GM18870 (cell line): Measurements from ENCODE around the gene TRIM71.
"Not testable (repeated sequence)": the region's sequence is repeated elsewhere in the genome, so short reads cannot be mapped to it uniquely, and the experiment has no call there.

Experiments used
- ATAC-seq: cut with Tn5 transposase; IDR thresholded peaks from one replicate; pipeline ENCODE4 v1.9.1; 2021; ENCODE audit warnings: moderate library complexity; ENCODE audit not compliant: unreplicated experiment

TRIM71 gene

DNA sequence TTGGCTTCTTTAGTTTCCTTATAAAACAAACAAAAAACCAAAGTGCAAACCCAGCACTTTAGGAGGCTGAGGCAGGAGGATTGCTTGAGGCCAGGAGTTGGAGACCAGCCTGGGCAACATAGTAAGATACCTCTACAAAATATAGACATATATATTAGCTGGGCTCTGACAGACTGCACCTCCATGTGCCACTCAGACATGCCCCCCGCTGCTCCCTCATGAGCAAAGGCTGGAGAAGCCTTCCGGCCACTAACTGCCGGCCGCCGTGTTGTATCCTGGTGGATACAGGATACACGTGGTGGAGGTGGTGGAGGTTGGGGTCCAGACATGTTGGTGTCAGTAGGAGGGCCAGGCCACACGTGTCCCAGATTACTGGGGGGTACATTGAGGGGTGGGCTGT lies 104.3 kb downstream of the TRIM71 start:
- no peak for ATAC-seq

- no peak for ATAC-seq
These were observed 112.4 kb downstream of the TRIM71 start for GRCh38 chr3:32930161-32930560.

GRCh38 chr3:32931273-32931672 lies 113.5 kb downstream of the TRIM71 start:
- ATAC-seq: not testable (repeated sequence)

DNA sequence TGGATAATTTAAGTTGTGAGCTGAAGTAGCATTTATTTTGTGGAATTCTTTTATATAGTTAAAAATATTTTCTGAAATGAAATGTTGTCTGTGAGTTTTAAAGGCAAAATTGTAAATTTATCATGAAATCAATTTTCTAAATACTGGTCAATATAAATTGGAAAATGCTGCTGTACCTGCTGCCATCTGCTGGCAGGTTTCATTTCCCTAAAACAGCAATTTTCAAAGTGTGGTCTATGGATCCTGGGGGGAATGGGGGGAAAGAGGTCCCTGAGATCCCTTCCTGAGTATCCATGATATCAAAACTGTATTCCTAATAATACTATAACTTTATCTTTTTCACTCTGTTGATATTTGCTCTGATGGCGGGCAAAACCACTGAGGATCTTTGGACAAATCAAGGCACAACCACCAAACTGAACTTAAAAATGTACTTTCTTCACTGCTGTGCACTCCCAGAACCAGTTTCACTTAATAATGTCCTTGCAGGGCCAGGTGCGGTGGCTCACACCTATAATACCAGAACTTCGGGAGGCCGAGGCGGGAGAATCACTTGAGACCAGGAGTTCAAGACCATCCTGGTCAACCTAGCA lies 116.4 kb downstream of the TRIM71 start:
- no peak for ATAC-seq

DNA sequence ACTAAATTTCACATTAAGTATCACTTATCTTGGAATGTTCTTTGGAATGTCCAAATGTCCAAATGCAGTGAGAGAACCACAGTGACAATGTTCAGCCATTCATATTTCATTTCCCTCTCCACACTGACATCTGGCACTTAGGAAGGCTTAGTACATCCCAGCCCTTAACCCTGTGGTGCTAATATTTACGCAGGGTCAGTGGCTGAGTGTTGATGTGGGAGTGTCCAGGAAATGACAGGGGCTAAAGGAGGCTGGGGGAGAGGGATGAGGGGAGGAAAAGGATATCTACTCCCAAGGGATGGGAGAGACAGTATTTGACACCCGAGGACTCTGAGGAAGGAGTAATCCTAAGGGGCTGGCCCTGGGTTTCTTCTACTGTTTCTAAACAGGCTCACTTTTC lies 119.5 kb downstream of the TRIM71 start:
- ATAC-seq: no peak

GRCh38 chr3:32939531-32940284 lies 121.9 kb downstream of the TRIM71 start:
- not testable (repeated sequence) for ATAC-seq

GRCh38 chr3:32940726-32941125 lies 122.9 kb downstream of the TRIM71 start:
- no peak for ATAC-seq

GRCh38 chr3:32945136-32945535 lies 127.3 kb downstream of the TRIM71 start:
- no peak for ATAC-seq

- ATAC-seq: not testable (repeated sequence)
These were observed 127.8 kb downstream of the TRIM71 start for GRCh38 chr3:32945598-32945997.

DNA sequence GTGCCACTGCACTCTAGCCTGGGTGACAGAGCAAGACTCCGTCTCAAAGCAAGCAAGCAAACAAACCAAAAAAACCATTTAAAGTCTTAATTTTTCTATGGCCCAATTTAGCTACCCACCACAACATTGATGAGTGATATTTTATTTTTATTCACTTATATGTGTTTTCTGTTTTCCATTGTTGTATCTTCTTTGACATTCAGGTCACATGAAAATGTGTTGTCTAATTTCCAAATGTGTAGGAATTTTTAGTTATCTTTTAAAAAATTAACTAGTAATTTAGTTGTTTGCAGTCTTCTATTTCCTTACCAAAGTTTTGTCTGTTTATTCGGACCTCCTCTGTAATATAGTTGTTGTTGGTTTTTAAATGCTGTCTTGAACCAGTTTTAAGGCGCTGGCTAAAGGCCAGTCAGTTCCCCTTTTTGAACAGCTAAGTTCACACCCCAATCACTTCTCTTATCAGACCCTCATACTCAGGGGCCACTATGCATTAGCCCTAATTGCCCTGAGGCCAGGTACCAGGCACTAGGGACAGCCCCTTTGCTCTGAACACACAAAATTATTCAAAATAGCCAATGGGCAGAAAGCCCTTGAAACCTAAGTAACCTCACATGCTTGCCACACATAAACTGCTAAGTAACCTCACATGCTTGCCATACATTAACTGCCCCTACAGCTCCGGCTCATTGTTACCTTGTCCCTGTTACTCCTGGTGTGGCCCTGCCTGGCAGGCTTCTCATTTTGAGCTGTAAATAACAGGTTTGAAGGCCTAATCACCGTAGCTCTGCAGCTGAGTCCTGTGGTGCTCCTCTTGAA lies 129.4 kb downstream of the TRIM71 start:
- peak; percentile 11 for ATAC-seq
